Fibroblast of peridontal ligament (primary cell): Measurements from ENCODE around the gene ACACB.

Experiments used
- DNase-seq: peaks from one replicate; pipeline ENCODE4 v3.0.0-alpha.2; 2010; ENCODE audit errors: extremely low read depth

ACACB gene

DNA sequence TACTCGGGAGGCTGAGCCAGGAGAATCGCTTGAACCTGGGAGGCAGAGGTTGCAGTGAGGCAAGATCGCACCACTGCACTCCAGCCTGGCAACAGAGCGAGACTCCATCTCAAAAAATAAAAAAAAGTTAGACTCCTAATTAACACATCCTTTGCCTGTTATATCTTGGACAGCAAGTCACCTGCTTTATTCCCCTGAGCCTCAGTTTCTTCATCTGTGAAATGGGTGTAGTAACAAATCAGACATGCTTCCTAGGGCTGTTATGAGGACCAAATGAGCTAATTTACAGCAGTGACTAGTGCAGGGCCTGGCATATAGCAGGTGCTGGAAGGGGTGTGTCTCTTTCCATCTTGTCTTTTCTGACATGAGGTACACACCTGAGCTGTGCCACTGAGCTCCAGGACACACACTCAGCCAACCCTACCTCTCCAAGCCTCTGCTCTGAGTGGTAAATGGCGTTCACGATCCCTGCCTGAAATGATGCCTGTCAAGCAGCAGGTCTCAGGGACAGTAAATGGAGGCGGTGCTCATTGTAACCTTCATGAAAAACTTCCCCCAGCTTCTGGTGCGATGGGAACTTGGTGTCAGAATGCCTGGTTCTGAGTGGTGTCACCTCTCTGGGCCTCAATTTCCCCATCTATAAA lies 161.0 kb downstream of the ACACB start:
- DNase-seq = no peak

DNA sequence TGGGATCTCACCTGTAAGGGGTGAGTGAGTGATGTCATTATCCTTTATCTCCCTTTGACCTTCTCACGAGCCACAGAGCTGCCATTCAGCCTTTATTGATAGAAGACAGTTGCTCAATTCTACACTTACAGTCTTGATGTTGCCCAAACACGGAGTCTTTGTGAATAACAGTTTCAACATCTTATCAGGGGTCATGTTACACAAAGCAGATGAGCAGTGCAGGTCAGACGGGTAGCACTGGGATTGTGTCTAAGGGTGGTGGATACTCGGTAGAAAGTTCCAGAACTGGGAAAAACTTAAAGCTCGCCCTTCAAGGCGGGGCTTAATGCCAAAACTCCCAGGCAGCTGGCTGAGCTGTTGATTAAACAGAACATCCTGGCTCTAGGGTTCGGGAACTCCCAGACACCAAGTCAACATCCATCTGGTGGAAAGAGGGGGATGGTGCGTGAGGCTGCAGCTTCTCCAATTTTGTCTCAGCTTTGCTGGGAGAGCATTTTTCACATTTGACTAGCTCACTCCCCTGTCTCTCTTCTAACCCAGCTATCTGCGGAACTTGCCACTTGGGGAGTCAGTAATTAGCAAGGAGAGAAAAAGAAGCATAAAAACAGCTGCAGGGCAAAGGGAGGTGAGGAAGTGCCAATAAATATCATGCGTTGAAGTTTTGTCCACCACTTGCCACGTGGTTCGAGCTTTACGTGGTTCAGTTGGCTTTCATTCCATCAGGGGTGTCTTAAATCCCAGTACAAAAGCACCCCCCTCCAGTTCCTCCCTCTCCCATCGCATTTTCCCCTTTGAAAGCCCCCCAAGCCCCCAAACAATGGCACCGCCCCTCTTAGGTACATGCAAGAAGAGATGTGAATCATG lies 161.7 kb downstream of the ACACB start:
- DNase-seq = peak; percentile 39

DNA sequence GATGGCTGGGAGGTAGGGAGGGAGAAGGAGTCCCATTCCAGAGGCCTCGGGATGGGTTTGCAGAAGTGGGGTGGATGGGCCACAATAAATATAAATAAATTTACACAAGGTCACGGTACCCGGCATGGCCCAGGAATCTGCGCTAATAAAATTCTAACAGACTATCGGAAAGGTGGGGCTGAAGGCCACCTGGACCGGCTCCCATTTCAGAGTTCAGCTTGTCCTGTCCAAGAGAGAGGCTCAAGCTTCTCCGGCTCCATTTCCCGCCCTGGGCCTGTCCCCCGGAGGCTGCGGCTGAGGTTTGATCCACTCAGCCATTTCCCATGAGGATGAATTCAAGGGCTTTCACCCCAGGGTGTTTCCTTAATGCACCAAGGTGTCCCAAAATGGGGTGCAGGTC lies 162.5 kb downstream of the ACACB start:
- DNase-seq = no peak

DNA sequence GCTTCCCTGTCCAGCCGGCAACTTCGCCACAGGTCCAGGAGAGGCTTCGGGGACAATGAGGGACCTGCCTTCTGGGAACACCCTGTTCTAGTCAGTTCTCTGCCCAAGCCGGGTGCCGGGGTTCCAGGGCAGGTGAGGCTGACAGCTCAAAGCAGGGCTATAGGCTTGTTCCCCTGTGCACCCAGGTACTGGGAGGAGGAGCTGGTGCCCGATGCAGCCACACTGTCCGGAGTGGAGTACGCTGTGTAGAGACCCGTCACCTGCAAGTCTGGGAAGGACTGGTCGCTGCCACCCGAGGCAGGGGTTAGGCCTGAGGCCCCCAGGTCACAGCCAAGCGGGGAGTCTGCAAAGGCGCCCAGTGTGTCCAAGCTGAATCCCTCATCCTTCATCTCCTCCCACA lies 163.1 kb downstream of the ACACB start:
- DNase-seq = no peak

DNA sequence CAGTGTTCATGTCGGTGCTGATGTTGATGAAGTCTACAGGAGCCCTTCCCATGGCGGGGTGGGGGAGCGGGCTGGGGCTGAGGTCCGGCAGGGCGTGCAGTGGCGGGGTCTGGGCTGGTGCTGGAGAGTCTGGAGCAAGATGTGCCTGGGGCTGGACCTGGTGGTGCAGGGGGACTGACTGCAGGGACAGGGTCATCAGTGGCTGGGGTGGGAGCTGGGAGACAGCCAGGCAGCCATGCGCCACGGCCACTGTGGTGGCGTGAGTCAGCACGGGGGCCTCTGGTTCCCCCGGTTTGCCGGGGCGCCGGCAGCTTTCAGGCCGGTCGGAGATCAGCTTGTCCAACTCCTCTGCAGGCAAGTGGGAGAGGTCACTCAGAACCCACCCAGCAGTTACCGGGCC lies 165.1 kb downstream of the ACACB start:
- no peak for DNase-seq

DNA sequence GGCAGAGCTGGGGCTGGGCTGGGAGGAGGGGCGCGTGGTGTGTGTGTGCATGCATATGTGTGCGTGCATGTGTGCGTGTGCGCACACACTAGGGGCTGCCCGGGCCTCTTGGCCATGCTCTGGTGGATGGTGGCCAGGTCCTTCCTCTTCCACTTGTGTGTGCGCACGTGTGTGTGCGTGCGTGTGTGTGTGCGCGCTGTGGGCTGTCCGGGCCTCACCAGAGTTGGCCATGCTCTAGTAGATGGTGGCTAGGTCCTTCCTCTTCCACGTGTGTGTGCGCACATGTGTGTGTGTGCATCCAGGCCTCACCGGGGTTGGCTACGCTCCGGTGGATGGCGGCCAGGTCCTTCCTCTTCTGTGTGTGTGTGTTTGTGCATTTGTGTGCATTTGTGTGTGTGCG lies 168.0 kb downstream of the ACACB start:
- no peak for DNase-seq

DNA sequence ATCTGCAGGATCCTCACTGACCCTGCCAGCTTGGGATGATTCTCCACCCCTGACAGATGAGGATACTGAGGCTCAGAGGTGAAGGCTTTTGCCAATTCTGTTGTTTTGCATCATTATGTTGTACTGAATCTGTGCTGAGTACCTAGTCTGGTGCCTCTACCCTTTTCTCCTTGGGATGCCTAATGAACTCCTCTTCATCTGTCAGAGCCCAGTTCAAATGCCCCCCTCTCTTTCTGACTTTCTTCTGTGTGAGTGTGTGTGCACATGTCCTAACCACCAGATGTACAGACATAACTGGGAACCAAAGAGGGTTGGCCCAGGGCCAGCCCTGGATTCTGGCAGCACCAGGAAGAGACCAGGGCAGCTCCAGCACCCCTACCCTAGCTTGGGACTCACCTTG lies 169.9 kb downstream of the ACACB start:
- no peak for DNase-seq

DNA sequence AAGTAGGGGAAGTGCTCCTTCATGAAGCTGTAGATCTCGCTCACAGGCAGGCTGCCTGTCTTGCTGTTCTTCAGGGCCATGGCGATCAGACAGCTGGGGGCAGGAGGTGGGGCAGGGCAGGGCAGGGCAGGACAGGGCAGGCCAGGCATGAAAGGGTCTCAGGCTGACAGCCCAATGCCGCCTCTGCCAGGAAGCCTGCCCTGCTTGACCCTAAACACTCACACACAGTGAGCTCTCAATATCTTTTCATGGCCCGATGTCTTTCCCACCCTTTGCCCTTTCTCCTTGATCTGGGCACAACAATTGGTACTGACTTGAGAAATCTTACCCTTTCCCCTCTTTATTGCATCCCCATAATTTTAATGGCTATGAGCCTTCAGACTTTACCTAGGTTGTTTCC lies 170.3 kb downstream of the ACACB start:
- no peak for DNase-seq

DNA sequence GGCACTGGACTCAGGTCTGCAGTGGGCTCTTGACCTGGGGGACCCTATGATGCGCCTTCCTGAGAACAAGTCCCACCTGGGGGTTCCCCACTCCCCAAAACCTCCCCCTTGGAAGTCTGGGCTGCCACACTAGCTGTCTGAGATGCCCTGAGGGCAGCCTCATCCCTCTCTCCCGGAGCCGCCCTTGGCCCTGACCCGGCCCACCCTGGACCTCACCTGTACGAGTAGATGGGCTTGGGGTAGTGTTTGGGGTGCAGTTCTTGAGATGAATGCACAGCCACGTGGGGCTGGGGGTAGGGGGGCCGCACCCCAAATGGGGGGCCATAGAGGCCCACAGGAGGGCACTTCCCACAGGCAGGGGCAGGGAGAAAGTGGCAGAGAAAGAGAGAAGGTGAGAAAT lies 170.8 kb downstream of the ACACB start:
- no peak for DNase-seq

DNA sequence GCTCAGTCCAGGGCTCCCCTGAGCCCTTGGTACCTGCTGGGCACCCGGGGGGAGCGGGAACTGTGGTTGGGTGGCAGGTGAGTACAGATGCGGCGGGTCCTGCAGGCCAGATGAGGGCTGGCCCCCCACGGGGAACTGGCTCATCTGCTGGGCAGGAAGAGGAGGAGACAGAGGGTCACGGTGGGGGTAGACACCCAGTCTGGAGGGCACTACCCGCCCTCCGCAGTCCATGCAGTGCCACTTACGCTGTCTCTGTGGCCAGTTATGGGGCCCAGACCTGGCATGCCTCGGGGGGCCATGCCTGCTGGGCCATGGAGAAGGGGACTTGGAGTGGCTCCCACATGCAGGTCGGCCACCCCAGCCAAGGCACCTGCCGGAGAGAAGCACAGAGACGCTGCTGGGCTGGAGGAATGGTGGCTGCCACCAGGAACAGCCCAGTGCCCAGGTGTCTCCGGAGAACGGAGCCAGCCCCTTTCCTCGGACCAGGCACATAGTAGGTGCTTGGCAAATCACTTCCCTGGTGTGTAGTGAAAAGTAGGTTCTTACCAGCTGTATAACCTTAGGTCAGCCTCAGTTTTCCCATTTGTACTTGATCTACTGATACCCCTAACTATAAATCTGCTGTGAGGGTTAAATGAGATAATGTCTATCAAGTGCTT lies 171.6 kb downstream of the ACACB start:
- DNase-seq = no peak

DNA sequence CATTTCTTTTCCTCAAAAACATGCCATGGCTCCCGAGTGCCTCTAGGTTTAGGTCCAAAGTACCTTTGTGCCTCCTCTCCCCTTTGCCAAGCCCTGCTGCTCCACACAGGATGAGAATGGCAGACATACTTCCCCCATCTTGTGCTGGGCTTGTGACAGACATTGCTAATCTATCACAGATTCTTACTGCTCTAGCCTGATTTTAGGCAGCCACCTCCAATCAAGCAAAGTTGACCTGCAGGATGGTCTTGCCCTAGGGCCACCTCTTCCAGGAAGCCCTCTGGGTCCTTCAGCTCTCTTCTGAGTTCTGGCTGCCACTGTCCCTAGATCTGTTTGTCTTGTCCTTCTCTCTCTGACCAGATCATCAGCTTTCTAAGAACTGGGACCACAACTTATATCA lies 172.2 kb downstream of the ACACB start:
- no peak for DNase-seq

DNA sequence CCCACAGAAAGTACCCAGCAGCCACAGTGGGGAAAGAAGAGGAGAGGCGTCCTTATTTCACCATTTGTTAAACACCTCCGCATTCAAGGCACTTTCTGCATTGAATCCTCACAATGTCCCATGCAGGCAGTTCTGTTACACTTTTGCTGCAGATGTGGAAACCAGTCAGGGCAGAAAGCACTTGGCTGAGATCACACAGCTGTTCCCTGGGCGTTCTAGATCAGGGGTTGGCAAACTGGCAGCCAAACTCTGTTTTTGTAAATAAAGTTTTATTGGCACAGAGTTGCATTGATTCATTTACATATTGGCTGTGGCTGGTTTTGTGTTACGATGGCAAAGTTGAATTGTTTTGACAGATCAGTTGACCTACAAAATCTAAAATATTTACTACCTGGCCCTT lies 172.6 kb downstream of the ACACB start:
- DNase-seq = no peak

DNA sequence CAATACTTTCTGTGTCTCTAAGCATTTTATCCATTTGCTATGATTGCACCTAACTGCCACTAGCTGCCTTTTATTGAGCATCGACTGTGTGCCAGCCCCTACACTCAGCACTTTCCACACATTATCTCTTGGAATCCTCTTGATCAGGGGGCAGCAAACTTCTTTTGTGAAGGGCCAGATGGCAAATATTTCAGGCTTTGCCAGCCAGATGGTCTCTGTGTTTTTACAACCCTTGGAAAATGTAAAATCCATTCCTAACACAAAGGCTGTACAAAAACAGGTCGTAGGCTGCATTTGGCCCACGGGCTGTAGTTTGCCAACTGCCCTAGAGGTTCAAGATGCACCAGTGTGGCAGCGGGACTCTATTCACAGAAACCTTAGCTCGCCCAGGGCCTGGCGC lies 173.2 kb downstream of the ACACB start:
- DNase-seq = no peak

DNA sequence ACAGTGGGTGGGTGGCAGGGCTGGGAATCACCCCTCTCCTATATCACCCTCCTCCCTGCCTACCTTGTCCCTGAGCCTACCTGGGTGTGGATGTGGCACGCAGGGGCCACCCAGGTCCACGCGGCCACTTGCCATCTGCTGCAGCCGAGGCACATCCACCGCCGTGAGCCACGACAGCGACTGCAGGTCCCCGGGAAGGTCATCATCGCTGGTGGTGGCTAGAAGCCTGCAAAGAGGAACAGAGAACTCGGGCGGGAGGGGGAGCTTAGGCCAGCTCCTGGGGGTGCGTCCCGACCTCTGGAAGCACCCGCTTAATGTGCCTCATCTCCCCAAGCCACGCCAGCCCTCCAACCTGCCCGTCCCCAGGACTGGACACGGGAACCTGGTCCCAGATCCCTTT lies 173.7 kb downstream of the ACACB start:
- no peak for DNase-seq

DNA sequence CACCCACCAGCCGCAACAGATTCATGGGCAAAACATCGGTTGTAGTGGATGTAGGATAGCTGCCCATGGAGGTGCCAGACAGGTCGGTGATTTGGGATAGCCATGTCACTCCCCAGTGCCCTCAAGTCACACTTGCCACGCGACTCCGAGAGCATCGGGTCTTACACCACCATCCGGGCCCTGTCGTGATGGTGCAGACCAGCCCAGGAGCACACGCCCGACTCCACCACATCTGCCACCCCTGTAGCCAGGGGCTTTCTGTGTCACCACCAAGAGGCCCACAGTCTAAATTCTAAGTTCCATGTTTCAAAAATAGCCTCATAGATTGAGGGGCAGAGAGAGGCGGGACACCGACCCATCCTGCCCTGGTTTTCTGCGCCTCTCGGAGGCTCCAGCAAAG lies 174.7 kb downstream of the ACACB start:
- DNase-seq = no peak

DNA sequence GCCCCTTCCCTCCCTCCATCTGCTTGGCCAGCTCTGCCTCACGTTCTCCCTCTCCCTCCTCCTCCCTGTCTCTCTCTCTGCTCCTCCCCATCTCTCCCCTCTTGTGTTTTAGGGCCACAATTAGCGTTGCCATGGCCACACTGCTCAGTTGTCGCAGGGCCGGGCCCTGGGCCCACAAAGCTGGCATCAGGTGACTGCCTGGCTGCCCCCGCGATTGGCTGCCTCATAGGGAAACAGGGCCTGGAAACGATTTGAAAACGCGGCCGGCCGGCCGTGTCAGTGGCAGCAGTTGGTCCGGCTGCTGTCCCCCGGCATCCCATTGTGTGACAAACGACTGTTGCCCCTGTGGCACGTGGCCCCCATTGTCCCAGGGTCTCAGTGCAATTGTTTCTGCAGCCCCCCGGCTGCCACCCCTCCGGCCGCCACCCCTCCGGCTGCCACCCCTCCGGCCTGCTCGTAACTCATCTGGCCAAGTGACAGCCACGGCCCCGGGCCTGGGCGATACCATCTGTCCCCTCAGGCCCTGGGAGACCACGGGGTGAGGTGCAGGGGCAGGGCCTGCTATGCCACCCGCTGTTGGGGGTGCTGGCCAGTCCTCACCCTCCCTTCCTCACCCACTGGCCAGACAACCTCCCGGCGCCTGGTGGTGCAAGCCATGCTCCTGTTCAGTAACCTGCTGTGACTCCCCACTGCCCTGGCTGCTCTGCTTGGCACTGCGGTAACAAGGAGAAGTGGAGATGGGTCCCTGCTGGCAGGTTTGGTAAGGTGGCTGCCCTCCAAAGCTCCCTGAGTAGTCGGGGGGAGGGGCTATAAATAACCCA lies 175.3 kb downstream of the ACACB start:
- DNase-seq = peak; percentile 47

DNA sequence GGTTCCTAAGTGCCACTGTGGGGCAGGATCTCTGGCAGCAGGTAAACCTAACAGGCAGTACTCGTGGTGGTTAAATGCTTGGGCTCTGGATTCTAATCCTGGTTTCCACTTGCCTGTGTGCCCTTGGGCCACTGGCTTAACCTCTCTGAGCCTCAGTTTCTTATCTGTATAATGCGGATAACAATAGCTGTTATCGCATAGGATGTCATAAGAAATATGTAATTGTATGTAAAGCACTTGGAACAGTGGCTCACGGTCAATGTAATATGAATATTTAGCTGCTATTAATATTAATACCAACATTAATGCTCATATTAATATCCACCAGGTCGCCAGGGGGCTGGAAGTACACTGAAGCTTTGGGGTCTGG lies 175.9 kb downstream of the ACACB start:
- no peak for DNase-seq

DNA sequence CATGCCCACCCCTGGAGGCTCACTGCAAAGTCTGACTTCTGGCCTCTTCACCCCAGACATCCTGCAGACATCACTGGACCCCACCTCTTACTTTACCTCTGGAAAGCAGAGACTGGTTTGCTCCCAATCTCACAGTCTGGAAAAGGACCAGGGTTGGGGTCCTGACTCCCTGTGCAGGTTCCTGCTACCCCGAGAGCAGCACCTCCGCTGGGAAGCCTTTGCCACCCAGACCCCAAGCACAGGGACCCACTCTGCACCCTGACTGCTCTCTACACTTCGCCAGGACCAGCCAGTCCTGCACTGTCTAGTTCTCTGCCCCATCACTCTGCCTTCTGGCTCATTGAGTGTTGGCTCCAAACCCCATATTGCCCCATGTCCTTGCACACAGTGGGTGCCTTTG lies 176.7 kb downstream of the ACACB start:
- DNase-seq = no peak

DNA sequence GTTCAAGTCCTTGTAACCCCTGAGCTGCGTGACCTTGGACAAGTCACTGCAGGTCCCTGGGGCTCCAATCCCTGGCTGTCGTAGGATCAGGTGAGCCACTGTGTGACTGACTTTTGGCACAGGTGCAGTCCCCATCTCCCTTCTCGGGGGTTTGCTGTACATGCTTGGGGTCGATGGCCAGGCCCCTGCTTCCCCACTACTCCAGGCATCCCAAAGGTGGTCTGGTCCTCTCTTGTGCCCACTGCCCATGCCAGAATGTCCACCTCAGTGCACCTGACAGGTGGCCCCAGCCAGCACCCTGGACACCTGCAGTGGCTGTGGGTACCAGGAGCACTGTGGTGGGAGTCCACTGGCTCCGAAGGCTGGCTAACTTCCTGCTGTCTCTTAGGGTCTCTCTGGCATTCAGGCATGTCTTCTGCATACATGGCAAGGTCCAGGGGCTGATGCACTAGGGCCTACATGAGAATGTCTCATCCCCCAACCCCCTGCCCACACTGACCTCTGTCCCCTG lies 178.0 kb downstream of the ACACB start:
- no peak for DNase-seq

DNA sequence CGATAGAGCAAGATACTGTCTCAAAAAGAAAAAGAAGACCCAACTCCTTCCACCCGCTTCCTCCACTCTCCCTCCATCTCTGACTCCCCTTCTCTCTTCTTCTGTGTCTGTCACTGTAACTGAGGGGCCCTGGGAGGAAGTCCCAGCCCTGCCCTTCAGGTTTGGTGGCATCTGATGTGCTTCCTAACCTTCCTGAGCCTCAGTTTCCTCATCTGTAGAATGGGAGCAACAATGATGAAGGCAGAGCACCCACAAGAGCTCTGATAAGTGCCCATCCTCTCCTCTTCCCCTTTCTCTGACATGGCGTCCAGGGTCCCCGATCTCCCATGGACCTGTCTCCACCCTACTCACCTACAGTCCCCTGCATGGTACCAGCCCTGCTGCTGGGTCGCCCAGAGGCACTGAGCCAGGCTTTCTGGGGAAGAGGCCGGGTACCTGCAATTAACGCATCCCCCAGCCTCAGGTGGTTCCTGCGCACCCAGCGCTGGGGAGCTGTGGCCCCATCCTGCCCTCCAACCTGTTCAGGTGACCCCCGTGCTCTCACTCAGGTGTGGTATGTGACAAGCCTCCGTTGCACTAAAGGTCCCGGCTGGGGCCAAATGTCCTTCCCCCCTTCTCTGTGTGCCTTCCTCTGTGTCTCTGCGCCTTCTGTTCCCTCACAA lies 179.5 kb downstream of the ACACB start:
- no peak for DNase-seq

DNA sequence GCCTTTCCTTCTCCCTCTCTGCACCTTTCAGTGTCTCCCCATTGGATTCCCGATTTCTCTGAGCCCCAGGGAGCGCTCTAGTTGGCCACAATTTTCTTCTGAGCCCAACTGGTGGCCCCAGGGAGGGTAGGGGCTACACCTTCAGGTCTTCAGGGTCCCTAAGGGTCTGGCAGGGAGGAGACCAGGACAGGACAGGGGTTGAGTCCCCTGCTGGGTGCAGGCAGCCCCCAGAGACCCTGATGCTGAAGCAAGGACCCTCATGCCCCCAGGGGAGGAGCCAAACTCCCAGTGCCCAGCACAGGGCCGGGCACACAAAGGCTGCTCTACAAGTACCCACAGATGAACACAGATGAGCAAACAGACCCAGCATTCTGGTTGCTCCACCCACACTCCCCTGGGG lies 180.0 kb downstream of the ACACB start:
- DNase-seq = no peak

DNA sequence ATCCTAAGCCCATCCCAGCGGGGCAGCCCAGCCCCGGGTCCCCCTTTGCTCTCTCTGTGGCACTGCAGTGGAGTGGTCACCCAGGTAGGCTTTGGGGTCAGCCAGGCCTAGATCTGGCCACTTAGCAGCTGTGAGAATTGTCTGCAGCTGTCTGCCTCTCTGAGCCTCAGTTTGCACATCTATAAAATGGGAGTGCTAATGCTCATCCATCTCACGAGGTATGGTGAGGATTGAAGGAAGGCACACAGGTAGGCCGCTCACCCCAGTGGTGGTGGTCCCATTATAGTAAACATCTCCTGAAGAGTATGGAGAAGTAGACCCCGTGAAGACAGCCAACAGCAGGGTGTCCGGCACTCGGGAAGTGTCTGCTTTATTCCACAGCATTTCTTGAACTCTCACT lies 183.5 kb downstream of the ACACB start:
- no peak for DNase-seq
